ENCODE data around the gene ASTN2. TPM values are rescaled to one million over a fixed set of nuclear protein-coding genes. Genes with fewer than 3 reads are reported as not detected.

The ASTN2 gene
- total RNA-seq, 4 donors from 2014 or later: 3.2 to 7.0 (median 5.4) TPM

GRCh38 chr9:116423149-116423548, 991.7 kb downstream of the ASTN2 start:
- no peak for TF ChIP-seq CTCF (IDR thresholded peaks at IDR 0.05; ENCODE audit: low read depth)

GRCh38 chr9:116422119-116422979, 992.5 kb downstream of the ASTN2 start:
- TF ChIP-seq CTCF (IDR thresholded peaks at IDR 0.05; ENCODE audit: low read depth): no peak

GRCh38 chr9:116420993-116421538, 993.8 kb downstream of the ASTN2 start:
- TF ChIP-seq CTCF (IDR thresholded peaks at IDR 0.05; ENCODE audit: low read depth): no peak

- TF ChIP-seq CTCF (IDR thresholded peaks at IDR 0.05; ENCODE audit: low read depth): no peak
Measured at GRCh38 chr9:116419181-116419580, 995.7 kb downstream of the ASTN2 start.

- TF ChIP-seq CTCF (IDR thresholded peaks at IDR 0.05; ENCODE audit: low read depth): no peak
Measured at GRCh38 chr9:116417464-116417863, 997.4 kb downstream of the ASTN2 start.

GRCh38 chr9:116416421-116416820, 998.4 kb downstream of the ASTN2 start:
- TF ChIP-seq CTCF (IDR thresholded peaks at IDR 0.05; ENCODE audit: low read depth): no peak

- TF ChIP-seq CTCF (IDR thresholded peaks at IDR 0.05; ENCODE audit: low read depth): no peak
Measured at GRCh38 chr9:116414374-116414773, 1000.5 kb downstream of the ASTN2 start.
